WTC11 (cell line): ENCODE results near the gene R3HCC1L. TPM values are rescaled to one million over a fixed set of nuclear protein-coding genes. Genes with fewer than 3 reads are reported as not detected.

Experiments
- ATAC-seq: fragments of 200-7000 bp; cut with Tn5 transposase; 2 replicates; pipeline ENCODE4 v1.10.0; 2021; ENCODE audit warnings: mild to moderate bottlenecking, moderate library complexity
- CTCF ChIA-PET: fragments of 300-600 bp; sonication (Branson Sonifier 250); formaldehyde crosslinking; loops from one replicate; lab custom pipeline; 2021; ENCODE audit warnings: antibody characterized with exemption; lab: Charles Lee
- POLR2A ChIA-PET: fragments of 350-600 bp; sonication (Branson Sonifier 250); formaldehyde crosslinking; loops from one replicate; lab custom pipeline; 2021; ENCODE audit warnings: antibody characterized with exemption; lab: Charles Lee
- DNase-seq: peaks from one replicate; pipeline ENCODE4 v3.0.0; 2021; ENCODE audit warnings: low spot score
- H3K27ac Mint-ChIP-seq: 2 replicates; pipeline ENCODE4 v1.8.0; 2021; ENCODE audit warnings: mixed read lengths
- H3K27me3 Mint-ChIP-seq: 2 replicates; pipeline ENCODE4 v1.8.0; 2021; ENCODE audit warnings: low read depth, mild to moderate bottlenecking, moderate library complexity, mixed read lengths
- H3K36me3 Mint-ChIP-seq: 2 replicates; pipeline ENCODE4 v1.8.0; 2021; ENCODE audit warnings: mixed read lengths
- H3K4me1 Mint-ChIP-seq: 2 replicates; pipeline ENCODE4 v1.8.0; 2022; ENCODE audit warnings: mixed read lengths
- H3K4me3 Mint-ChIP-seq: 2 replicates; pipeline ENCODE4 v1.8.0; 2021; ENCODE audit warnings: mild to moderate bottlenecking, moderate library complexity, mixed read lengths
- H3K9me3 Mint-ChIP-seq: 2 replicates; pipeline ENCODE4 v1.8.0; 2021; ENCODE audit warnings: mixed read lengths
- CREM ChIP-seq: sonication (generic); formaldehyde crosslinking; IDR thresholded peaks from 2 replicates; pipeline ENCODE4 v1.8.1; 2022; ENCODE audit warnings: mild to moderate bottlenecking, missing genetic modification reagents, moderate library complexity
- GABPB1 ChIP-seq: sonication (generic); formaldehyde crosslinking; IDR thresholded peaks from 2 replicates; pipeline ENCODE4 v1.8.1; 2023; ENCODE audit warnings: mild to moderate bottlenecking, missing genetic modification reagents
- JUN ChIP-seq: sonication (generic); formaldehyde crosslinking; IDR thresholded peaks from 2 replicates; pipeline ENCODE4 v1.8.0; 2023; ENCODE audit warnings: mild to moderate bottlenecking, missing genetic modification reagents
- MXD4 ChIP-seq: fragments of 250-450 bp; sonication (Bioruptor Pico); IDR thresholded peaks from 2 replicates; pipeline ENCODE4 v1.8.0; 2021; ENCODE audit warnings: mild to moderate bottlenecking, moderate library complexity, borderline replicate concordance
- NFYB ChIP-seq: sonication (generic); formaldehyde crosslinking; conservative IDR thresholded peaks from 2 replicates; pipeline ENCODE4 v1.8.0; 2022; ENCODE audit warnings: low read depth, missing genetic modification reagents
- NR3C1 ChIP-seq: sonication (generic); formaldehyde crosslinking; conservative IDR thresholded peaks from 2 replicates; pipeline ENCODE4 v1.8.1; 2023; ENCODE audit warnings: low read depth, mild to moderate bottlenecking, missing genetic modification reagents
- RORB ChIP-seq: fragments of 250-450 bp; sonication (Bioruptor Pico); IDR thresholded peaks from 2 replicates; pipeline ENCODE4 v1.9.0; 2021; ENCODE audit warnings: mild to moderate bottlenecking
- SMAD3 ChIP-seq: sonication (generic); formaldehyde crosslinking; IDR thresholded peaks from 2 replicates; pipeline ENCODE4 v1.8.0; 2022; ENCODE audit warnings: missing genetic modification reagents, mild to moderate bottlenecking, borderline replicate concordance
- SMAD4 ChIP-seq: sonication (generic); formaldehyde crosslinking; IDR thresholded peaks from 2 replicates; pipeline ENCODE4 v1.8.0; 2022; ENCODE audit warnings: mild to moderate bottlenecking, missing genetic modification reagents
- TCF7 ChIP-seq: sonication (generic); formaldehyde crosslinking; IDR thresholded peaks from 2 replicates; pipeline ENCODE4 v1.8.0; 2022; ENCODE audit warnings: mild to moderate bottlenecking, low read depth, missing genetic modification reagents, moderate library complexity
- ZNF416 ChIP-seq: fragments of 250-450 bp; sonication (Bioruptor Pico); IDR thresholded peaks from 2 replicates; pipeline ENCODE4 v1.9.0; 2021; ENCODE audit warnings: mild to moderate bottlenecking, inconsistent platforms
- total RNA-seq: library from RNA; stranded (reverse); gene quantifications from 3 replicates; pipeline ENCODE4 v1.2.3, GENCODE V29; 2021
- TF ChIP-seq, protein P1 (sequence below): sonication (generic); formaldehyde crosslinking; conservative IDR thresholded peaks from 2 replicates; pipeline ENCODE4 v1.8.1; 2022; ENCODE audit warnings: mild to moderate bottlenecking, missing genetic modification reagents
- TF ChIP-seq, protein P2 (sequence below): fragments of 250-450 bp; sonication (Bioruptor Pico); IDR thresholded peaks from 2 replicates; pipeline ENCODE4 v2.1.2; 2022; ENCODE audit warnings: mild to moderate bottlenecking, moderate library complexity
- TF ChIP-seq, protein P3 (sequence below): sonication (generic); formaldehyde crosslinking; IDR thresholded peaks from 2 replicates; pipeline ENCODE4 v1.8.0; 2022; ENCODE audit warnings: mild to moderate bottlenecking, missing genetic modification reagents
- TF ChIP-seq, protein P4 (sequence below): fragments of 250-450 bp; sonication (Bioruptor Pico); IDR thresholded peaks from 2 replicates; pipeline ENCODE4 v1.9.0; 2021; ENCODE audit warnings: moderate library complexity, mild to moderate bottlenecking, inconsistent platforms, borderline replicate concordance
- TF ChIP-seq, protein P5 (sequence below): sonication (generic); formaldehyde crosslinking; IDR thresholded peaks from 2 replicates; pipeline ENCODE4 v1.8.0; 2023; ENCODE audit warnings: missing genetic modification reagents, mild to moderate bottlenecking, borderline replicate concordance
- TF ChIP-seq, protein P6 (sequence below): fragments of 200-600 bp; IDR thresholded peaks from 2 replicates; pipeline ENCODE4 v1.8.0; 2022; ENCODE audit warnings: antibody characterized with exemption
- TF ChIP-seq, protein P7 (sequence below): sonication (generic); formaldehyde crosslinking; IDR thresholded peaks from 2 replicates; pipeline ENCODE4 v1.8.1; 2023; ENCODE audit warnings: mild to moderate bottlenecking, missing genetic modification reagents

R3HCC1L gene
- total RNA-seq, 1 experiment from 2014 or later = 14.7 TPM

DNA sequence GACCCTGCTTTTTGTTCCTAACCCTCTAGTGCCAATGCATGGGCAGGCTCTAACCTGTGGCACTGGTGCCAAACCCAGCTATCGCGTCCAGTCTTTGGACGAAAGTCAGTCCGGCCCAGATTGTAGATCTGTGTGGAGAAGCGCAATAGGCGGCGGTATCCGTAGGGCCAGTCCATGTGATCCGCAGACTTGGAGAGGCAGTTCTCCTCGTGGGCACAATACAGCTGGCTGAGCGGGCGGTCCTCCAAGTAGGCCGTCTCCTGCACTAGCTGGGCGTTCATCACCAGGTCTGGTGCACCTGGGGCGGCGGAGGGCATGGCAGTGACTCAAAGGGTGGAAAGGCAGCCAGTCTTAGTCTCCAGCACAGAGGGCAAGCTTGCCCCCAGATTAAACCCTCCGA lies 119.0 kb downstream of the R3HCC1L start:
- no peak for DNase-seq
- TF ChIP-seq SMAD3 (CRISPR knock-in tag) (no peak), TCF7 (CRISPR knock-in tag) (no peak)
- TF ChIP-seq, protein P1, sequence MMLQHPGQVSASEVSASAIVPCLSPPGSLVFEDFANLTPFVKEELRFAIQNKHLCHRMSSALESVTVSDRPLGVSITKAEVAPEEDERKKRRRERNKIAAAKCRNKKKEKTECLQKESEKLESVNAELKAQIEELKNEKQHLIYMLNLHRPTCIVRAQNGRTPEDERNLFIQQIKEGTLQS (CRISPR knock-in tag) = no peak
- TF ChIP-seq, protein P2, sequence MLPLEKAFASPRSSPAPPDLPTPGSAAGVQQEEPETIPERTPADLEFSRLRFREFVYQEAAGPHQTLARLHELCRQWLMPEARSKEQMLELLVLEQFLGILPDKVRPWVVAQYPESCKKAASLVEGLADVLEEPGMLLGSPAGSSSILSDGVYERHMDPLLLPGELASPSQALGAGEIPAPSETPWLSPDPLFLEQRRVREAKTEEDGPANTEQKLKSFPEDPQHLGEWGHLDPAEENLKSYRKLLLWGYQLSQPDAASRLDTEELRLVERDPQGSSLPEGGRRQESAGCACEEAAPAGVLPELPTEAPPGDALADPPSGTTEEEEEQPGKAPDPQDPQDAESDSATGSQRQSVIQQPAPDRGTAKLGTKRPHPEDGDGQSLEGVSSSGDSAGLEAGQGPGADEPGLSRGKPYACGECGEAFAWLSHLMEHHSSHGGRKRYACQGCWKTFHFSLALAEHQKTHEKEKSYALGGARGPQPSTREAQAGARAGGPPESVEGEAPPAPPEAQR (CRISPR knock-in tag) = no peak
- CTCF ChIA-PET = interaction anchor here (1.1 to 2.0 kb wide), 2 partner anchors 38 to 56 kb away, joined by 3 to 11 read pairs; no protein-coding TSS in a partner anchor
- ATAC-seq = no peak
- Mint-ChIP-seq H3K36me3 (no peaks in the 10 kb centered on the region), H3K27ac (no peak overlapping the region), H3K27me3 (no peaks in the 10 kb centered on the region), H3K9me3 (no peaks in the 10 kb centered on the region), H3K4me3 (no peak overlapping the region), H3K4me1 (peaks cover 8% of the 10 kb centered on the region)
- POLR2A ChIA-PET = no interaction called here

DNA sequence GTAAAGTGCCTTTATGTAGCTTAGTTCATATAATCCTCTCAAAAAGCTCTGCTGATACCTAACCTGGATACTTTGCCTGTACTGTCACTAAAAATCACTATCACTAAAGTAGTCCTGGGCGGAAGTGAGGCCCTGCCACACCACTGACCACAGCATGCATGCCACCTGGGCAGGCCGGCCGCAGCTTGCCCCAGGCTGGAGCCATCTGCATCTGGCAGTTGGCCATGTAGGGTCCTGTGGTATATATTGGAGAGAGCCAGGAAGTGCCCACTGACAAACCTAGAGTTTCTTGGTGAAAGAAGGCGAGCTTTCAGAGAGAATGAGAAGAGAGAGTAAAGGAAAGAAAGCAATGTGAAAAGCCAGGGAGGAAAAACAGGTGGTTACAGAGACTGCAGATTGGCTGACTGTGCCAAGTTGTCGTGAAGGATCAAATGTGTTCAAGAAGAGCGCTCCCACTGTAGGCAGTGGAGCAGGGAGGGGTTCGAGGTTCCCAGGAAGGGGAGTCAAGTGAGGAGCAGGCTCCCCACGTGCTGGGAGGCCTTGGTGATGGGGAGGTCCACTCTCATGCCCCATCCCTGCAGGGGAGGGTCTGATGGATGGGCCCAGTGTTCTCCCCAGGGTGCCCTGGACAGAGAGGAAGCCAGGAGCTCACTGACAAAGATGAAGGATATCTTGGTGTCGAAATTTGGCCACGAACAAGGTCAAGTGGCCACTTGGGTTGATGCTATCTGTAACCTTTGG lies 119.9 kb downstream of the R3HCC1L start:
- DNase-seq = no peak
- no peak for TF ChIP-seq ZNF416
- TF ChIP-seq, protein P3, sequence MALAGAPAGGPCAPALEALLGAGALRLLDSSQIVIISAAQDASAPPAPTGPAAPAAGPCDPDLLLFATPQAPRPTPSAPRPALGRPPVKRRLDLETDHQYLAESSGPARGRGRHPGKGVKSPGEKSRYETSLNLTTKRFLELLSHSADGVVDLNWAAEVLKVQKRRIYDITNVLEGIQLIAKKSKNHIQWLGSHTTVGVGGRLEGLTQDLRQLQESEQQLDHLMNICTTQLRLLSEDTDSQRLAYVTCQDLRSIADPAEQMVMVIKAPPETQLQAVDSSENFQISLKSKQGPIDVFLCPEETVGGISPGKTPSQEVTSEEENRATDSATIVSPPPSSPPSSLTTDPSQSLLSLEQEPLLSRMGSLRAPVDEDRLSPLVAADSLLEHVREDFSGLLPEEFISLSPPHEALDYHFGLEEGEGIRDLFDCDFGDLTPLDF = no peak
- TF ChIP-seq, protein P4, sequence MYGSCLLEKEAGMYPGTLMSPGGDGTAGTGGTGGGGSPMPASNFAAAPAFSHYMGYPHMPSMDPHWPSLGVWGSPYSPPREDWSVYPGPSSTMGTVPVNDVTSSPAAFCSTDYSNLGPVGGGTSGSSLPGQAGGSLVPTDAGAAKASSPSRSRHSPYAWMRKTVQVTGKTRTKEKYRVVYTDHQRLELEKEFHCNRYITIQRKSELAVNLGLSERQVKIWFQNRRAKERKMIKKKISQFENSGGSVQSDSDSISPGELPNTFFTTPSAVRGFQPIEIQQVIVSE (CRISPR knock-in tag) = no peak
- no peak for TF ChIP-seq RORB (CRISPR knock-in tag)
- TF ChIP-seq JUN (CRISPR knock-in tag) = no peak
- TF ChIP-seq, protein P5, sequence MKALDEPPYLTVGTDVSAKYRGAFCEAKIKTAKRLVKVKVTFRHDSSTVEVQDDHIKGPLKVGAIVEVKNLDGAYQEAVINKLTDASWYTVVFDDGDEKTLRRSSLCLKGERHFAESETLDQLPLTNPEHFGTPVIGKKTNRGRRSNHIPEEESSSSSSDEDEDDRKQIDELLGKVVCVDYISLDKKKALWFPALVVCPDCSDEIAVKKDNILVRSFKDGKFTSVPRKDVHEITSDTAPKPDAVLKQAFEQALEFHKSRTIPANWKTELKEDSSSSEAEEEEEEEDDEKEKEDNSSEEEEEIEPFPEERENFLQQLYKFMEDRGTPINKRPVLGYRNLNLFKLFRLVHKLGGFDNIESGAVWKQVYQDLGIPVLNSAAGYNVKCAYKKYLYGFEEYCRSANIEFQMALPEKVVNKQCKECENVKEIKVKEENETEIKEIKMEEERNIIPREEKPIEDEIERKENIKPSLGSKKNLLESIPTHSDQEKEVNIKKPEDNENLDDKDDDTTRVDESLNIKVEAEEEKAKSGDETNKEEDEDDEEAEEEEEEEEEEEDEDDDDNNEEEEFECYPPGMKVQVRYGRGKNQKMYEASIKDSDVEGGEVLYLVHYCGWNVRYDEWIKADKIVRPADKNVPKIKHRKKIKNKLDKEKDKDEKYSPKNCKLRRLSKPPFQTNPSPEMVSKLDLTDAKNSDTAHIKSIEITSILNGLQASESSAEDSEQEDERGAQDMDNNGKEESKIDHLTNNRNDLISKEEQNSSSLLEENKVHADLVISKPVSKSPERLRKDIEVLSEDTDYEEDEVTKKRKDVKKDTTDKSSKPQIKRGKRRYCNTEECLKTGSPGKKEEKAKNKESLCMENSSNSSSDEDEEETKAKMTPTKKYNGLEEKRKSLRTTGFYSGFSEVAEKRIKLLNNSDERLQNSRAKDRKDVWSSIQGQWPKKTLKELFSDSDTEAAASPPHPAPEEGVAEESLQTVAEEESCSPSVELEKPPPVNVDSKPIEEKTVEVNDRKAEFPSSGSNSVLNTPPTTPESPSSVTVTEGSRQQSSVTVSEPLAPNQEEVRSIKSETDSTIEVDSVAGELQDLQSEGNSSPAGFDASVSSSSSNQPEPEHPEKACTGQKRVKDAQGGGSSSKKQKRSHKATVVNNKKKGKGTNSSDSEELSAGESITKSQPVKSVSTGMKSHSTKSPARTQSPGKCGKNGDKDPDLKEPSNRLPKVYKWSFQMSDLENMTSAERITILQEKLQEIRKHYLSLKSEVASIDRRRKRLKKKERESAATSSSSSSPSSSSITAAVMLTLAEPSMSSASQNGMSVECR (CRISPR knock-in tag) = no peak
- TF ChIP-seq NFYB (CRISPR knock-in tag) = no peak
- TF ChIP-seq, protein P6, sequence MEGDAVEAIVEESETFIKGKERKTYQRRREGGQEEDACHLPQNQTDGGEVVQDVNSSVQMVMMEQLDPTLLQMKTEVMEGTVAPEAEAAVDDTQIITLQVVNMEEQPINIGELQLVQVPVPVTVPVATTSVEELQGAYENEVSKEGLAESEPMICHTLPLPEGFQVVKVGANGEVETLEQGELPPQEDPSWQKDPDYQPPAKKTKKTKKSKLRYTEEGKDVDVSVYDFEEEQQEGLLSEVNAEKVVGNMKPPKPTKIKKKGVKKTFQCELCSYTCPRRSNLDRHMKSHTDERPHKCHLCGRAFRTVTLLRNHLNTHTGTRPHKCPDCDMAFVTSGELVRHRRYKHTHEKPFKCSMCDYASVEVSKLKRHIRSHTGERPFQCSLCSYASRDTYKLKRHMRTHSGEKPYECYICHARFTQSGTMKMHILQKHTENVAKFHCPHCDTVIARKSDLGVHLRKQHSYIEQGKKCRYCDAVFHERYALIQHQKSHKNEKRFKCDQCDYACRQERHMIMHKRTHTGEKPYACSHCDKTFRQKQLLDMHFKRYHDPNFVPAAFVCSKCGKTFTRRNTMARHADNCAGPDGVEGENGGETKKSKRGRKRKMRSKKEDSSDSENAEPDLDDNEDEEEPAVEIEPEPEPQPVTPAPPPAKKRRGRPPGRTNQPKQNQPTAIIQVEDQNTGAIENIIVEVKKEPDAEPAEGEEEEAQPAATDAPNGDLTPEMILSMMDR = no peak
- TF ChIP-seq CREM (CRISPR knock-in tag) = no peak
- no peak for TF ChIP-seq NR3C1 (CRISPR knock-in tag)
- TF ChIP-seq, protein P7, sequence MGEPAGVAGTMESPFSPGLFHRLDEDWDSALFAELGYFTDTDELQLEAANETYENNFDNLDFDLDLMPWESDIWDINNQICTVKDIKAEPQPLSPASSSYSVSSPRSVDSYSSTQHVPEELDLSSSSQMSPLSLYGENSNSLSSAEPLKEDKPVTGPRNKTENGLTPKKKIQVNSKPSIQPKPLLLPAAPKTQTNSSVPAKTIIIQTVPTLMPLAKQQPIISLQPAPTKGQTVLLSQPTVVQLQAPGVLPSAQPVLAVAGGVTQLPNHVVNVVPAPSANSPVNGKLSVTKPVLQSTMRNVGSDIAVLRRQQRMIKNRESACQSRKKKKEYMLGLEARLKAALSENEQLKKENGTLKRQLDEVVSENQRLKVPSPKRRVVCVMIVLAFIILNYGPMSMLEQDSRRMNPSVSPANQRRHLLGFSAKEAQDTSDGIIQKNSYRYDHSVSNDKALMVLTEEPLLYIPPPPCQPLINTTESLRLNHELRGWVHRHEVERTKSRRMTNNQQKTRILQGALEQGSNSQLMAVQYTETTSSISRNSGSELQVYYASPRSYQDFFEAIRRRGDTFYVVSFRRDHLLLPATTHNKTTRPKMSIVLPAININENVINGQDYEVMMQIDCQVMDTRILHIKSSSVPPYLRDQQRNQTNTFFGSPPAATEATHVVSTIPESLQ (CRISPR knock-in tag) = no peak
- no peak for TF ChIP-seq MXD4 (CRISPR knock-in tag)
- no peak for TF ChIP-seq SMAD4 (CRISPR knock-in tag)
- TF ChIP-seq GABPB1 (CRISPR knock-in tag) = no peak
- Mint-ChIP-seq H3K4me3 (no peak overlapping the region; the same call in 1 of the 2 replicates), H3K27ac (no peak overlapping the region; the same call in 1 of the 2 replicates), H3K27me3 (no peaks in the 10 kb centered on the region), H3K4me1 (peaks cover 8% of the 10 kb centered on the region), H3K36me3 (no peaks in the 10 kb centered on the region), H3K9me3 (no peaks in the 10 kb centered on the region)
- ChIA-PET CTCF (interaction anchor here (2.0 kb wide), 1 partner anchor 55 kb away, joined by 11 read pairs; no protein-coding TSS in a partner anchor), POLR2A (no interaction called here)
- ATAC-seq = no peak
